ENCODE measurements around the gene TBC1D24.
"Not testable (repeated sequence)": the region's sequence is repeated elsewhere in the genome, so short reads cannot be mapped to it uniquely, and the experiment has no call there.

Gene TBC1D24

DNA sequence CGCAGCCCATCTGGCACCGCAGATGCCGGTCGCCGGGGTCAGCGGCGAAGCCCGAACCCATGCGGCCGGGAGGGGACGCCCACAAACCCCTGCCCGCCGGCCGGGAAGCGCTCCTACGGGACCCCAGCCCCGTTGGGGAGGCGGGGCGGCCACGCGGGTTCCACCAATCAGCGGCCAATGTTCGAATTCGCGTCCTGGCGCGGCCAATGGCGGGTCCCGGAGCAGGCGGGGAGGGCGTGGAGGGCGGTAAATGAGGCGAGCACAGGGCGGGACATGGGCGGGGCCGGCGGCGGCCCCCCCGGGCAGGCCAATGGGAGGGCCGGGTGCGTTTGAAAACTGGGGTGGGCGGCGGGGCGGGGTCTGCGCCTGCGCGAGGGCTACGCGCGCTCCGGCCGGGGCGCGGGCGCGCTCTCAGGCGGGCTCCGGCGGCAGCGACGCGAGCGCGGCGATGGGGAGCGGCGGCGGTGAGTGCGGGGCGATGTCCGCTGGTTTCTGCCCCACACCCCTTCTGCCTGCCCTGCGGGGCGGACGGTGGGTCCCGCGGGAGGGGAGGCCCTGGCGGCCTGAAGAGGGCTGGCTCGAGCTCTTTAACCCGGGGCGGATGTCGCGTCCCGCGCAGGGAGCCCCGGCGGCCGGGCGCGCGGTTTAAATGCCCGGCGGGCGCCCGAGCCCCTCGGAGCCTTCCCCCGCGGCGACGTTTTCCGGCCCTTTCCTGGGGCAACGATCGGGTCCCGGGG is 45.7 kb upstream of the TBC1D24 start, which contains the start of gene CCNF:
TSS of gene CCNF (plus strand) at position 414 of the 737 bp plus-strand sequence. CDS start at position 449, 35 bp downstream.
- H3K4me3 ChIP-seq (ENCODE audit: low read length), result peak within 1 kb of the TSS; percentile 69
- TF ChIP-seq, protein P1, sequence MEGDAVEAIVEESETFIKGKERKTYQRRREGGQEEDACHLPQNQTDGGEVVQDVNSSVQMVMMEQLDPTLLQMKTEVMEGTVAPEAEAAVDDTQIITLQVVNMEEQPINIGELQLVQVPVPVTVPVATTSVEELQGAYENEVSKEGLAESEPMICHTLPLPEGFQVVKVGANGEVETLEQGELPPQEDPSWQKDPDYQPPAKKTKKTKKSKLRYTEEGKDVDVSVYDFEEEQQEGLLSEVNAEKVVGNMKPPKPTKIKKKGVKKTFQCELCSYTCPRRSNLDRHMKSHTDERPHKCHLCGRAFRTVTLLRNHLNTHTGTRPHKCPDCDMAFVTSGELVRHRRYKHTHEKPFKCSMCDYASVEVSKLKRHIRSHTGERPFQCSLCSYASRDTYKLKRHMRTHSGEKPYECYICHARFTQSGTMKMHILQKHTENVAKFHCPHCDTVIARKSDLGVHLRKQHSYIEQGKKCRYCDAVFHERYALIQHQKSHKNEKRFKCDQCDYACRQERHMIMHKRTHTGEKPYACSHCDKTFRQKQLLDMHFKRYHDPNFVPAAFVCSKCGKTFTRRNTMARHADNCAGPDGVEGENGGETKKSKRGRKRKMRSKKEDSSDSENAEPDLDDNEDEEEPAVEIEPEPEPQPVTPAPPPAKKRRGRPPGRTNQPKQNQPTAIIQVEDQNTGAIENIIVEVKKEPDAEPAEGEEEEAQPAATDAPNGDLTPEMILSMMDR (IDR thresholded peaks at IDR 0.05; ENCODE audit: insufficient read depth, low read depth, low read length, missing control alignments), result no peak

DNA sequence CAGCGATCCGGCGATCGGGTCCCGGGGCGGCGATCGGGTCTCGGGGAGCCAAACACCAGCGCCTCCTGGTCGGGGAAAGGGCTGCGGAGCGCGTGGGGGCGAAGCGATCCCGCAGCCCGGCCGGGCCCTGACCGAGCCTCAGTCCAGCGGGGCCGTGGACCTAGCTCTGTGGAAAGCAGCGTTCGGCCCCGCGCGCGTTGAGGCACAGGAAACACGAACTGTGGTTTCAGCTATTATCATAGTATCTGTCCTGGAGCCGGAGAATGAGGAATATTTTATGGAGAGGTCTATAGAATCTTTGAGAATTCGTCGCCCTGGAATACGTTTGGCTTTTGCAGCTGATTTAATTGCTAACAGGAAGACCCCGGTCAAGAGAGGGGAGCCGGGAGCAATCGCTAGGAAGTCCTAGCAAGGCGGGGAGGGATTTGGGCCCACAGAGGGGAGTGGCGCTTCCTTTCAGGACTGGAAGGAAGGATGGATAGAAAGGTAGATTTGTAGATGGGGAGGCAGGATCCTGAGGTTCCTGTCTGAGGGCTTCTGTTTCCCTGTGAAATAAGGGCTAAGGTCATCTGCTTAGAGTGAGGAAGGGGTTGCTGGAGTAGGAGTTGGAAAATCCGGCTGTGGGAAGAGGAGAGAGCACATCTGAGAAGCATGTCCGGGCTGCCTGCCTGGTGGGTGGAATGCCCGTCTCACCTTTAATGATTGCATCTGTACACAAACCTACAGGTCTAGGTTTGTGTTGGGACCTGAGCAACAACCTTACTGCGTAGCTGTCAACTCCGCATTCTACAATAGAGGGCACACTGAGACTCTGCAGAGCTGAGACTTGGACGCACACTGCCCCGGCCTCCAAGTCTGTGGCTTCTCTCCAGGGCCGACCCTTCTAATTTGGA is 44.9 kb upstream of the TBC1D24 start:
- TF ChIP-seq, protein P1 (IDR thresholded peaks at IDR 0.05; ENCODE audit: insufficient read depth, low read depth, low read length, missing control alignments), result peak; percentile 50
- peak; percentile 67 for DNase-seq (ENCODE audit: low read depth)
- H3K4me3 ChIP-seq (ENCODE audit: low read length), result peak overlapping the region; percentile 69

More for the DNA sequence above, 45.7 kb upstream of the TBC1D24 start, which contains the start of gene CCNF:
- DNase-seq (ENCODE audit: low read depth), result peak; percentile 97

DNA sequence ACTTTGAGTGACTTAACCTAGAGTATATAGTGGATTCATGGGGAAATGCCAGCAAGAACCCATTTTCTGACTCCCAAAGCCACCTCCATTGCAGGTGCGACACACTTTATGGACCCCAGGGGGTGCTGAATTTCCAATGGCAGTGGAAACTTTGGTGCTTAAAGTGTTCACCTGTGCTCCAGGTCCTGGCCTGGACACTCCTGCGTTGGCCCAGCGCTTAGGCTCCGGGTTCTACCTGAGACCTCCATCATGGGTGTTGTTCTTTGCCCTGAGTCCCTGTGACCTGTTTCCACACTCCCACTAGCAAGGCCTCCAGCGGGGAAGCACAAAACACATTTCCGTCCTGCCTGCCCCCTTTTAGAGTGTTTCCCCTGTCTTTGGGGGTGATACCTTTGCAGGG is 42.6 kb upstream of the TBC1D24 start:
- no peak overlapping the region for H3K4me3 ChIP-seq (ENCODE audit: low read length)
- TF ChIP-seq, protein P1 (IDR thresholded peaks at IDR 0.05; ENCODE audit: insufficient read depth, low read depth, low read length, missing control alignments), result no peak
- no peak for DNase-seq (ENCODE audit: low read depth)

DNA sequence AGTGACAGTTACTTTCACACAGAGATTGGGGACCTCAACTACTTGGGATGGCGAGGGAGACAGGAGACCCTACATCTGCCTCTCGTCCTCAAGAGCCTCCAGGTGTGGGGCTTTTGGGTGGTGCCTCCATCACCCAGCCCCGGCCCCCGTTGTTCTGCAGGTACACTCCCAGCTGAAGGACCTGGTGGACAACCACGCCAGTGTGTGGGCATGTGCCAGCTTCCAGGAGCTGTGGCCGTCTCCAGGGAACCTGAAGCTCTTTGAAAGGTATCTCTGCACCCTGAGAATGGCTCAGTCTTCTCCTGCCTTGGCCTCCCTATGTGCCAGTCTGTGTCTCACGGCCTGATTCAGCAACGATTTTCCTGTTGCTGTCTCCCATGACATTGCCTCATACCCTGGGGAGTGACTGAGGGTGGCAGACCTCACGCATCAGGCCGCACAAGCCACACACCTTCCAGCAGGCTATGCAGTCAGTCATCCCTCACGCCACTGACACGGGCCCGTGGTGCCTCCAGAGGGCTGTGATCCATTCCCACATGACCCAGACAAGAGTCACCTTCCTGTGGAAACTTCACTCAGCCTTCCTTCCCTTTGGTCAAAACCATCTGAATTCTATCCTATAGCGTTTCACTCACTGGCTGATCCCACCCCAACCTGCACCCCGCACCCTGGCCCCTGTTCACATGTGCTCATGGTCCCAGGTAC is 42.0 kb upstream of the TBC1D24 start:
- TF ChIP-seq, protein P1 (IDR thresholded peaks at IDR 0.05; ENCODE audit: insufficient read depth, low read depth, low read length, missing control alignments), result no peak
- DNase-seq (ENCODE audit: low read depth), result no peak
- no peak overlapping the region for H3K4me3 ChIP-seq (ENCODE audit: low read length)

DNA sequence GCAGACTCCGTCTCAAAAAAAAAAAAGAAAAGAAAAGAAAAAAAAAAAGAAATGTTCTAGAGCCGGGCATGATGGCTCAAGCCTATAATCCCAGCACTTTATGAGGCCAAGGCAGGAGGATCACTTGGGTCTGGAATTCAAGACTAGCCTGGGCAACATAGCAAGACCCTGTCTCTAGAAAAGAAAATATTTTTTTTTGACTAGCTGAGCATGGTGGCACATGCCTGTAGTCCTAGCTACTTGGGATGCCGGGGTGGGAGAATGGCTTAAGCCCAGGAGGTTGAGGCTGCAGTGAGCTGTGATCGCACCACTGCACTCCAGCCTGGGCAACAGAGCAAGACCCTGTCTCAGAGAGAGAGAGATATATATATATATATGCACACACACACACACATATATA is 39.7 kb upstream of the TBC1D24 start:
- not testable (repeated sequence) for DNase-seq (ENCODE audit: low read depth); H3K4me3 ChIP-seq (ENCODE audit: low read length)

DNA sequence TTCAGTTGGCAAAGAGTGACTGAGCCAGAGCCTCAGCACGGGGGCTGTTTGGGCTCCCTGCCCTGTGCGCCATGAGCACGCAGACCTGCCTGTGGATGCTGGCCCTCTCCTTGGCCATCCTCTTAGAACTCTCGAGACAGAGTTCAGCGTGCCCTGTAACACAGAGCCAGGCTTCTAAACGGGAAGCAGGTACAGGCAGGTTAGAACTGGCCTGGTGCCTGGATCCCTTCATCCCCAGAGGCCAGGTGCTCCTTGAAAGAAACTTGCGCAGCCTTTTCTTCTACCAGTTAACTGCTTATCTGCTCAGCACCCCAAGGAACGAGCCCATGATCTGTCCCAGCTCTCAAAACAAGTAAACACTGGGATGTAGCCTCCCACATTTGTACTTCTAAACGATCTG is 38.8 kb upstream of the TBC1D24 start:
- H3K4me3 ChIP-seq (ENCODE audit: low read length), result no peak overlapping the region

More for the DNA sequence above, 38.8 kb upstream of the TBC1D24 start:
- peak; percentile 64 for DNase-seq (ENCODE audit: low read depth)
- TF ChIP-seq, protein P1 (IDR thresholded peaks at IDR 0.05; ENCODE audit: insufficient read depth, low read depth, low read length, missing control alignments), result no peak
